Suprapubic skin (tissue), 4 donors: ENCODE measurements around the gene ASPHD2. TPM values are rescaled to one million over a fixed set of nuclear protein-coding genes. Genes with fewer than 3 reads are reported as not detected.

Source experiments
- DNase-seq, 2 donors: peaks; one replicate each; pipeline ENCODE4 v3.0.0-alpha.2; 2019; ENCODE audit warnings: low spot score in 2 of 2
- H3K27ac ChIP-seq: fragments of 200-600 bp; sonication (generic); one replicate; pipeline ENCODE4 v1.5.1; 2019
- H3K27me3 ChIP-seq: fragments of 200-600 bp; sonication (generic); one replicate; pipeline ENCODE4 v1.5.1; 2019
- H3K36me3 ChIP-seq: fragments of 200-600 bp; sonication (generic); one replicate; pipeline ENCODE4 v1.5.1; 2019
- H3K4me1 ChIP-seq: fragments of 200-600 bp; sonication (generic); one replicate; pipeline ENCODE4 v1.5.1; 2019
- H3K4me3 ChIP-seq: fragments of 200-600 bp; sonication (generic); one replicate; pipeline ENCODE4 v1.5.1; 2019; ENCODE audit warnings: mild to moderate bottlenecking
- H3K9me3 ChIP-seq: fragments of 200-600 bp; sonication (generic); one replicate; pipeline ENCODE4 v1.5.1; 2019
- CTCF ChIP-seq, 2 donors: fragments of 200-600 bp in 1 of 2; fragments of 450-650 bp in 1 of 2; sonication (generic) in 1 of 2; IDR thresholded peaks; one replicate each; pipeline ENCODE4 v1.5.1; 2016 to 2019; ENCODE audit warnings: antibody characterized with exemption in 2 of 2, mild to moderate bottlenecking in 1 of 2, moderate library complexity in 1 of 2
- EP300 ChIP-seq: sonication (generic); formaldehyde crosslinking; IDR thresholded peaks from one replicate; pipeline ENCODE4 v1.6.1; 2017; ENCODE audit warnings: antibody characterized with exemption
- POLR2A ChIP-seq, 2 donors: fragments of 450-650 bp; IDR thresholded peaks; one replicate each; pipeline ENCODE4 v1.6.1; 2017; ENCODE audit warnings: antibody characterized with exemption in 2 of 2, mild to moderate bottlenecking in 2 of 2, moderate library complexity in 2 of 2
- POLR2AphosphoS5 ChIP-seq, 3 donors: sonication (generic); formaldehyde crosslinking; IDR thresholded peaks; one replicate each; pipeline ENCODE4 v1.6.1; 2017; ENCODE audit warnings: antibody characterized with exemption in 3 of 3
- WGBS: methylation state at CpG from one replicate; pipeline ENCODE4 v1.1.5; 2018; 5-methylcytosine and 5-hydroxymethylcytosine counted together
- total RNA-seq, 4 donors: library from RNA; depleted of rRNA; stranded (reverse); fragments of >200 nt; gene quantifications; one replicate each; pipeline ENCODE4 v1.1.0, GENCODE V29; 2016

The ASPHD2 gene
- total RNA-seq, 4 donors from 2014 or later, result 2.7 to 28.0 (median 11.8) TPM

GRCh38 chr22:26452236-26453016, 23.4 kb downstream of the ASPHD2 start:
- no peak for DNase-seq
- 95% methylated on average over 22 of the region's 23 CpGs for WGBS
- Histone ChIP-seq H3K9me3 (no peaks in the 10 kb centered on the region), H3K4me1 (peaks cover 10% of the 10 kb centered on the region), H3K27ac (no peak overlapping the region), H3K27me3 (no peaks in the 10 kb centered on the region), H3K4me3 (no peak overlapping the region), H3K36me3 (peaks cover 55% of the 10 kb centered on the region)
- TF ChIP-seq EP300 (no peak), CTCF (IDR thresholded peaks at IDR 0.05) (no peak), POLR2A (IDR thresholded peaks at IDR 0.05) (no peak), POLR2AphosphoS5 (IDR thresholded peaks at IDR 0.05) (no peak)

GRCh38 chr22:26453216-26453615, 24.2 kb downstream of the ASPHD2 start:
- TF ChIP-seq EP300 (no peak), POLR2AphosphoS5 (IDR thresholded peaks at IDR 0.05) (no peak), POLR2A (IDR thresholded peaks at IDR 0.05) (no peak), CTCF (IDR thresholded peaks at IDR 0.05) (no peak)
- Histone ChIP-seq H3K27ac (no peak overlapping the region), H3K27me3 (no peaks in the 10 kb centered on the region), H3K36me3 (peaks cover 63% of the 10 kb centered on the region), H3K4me3 (no peak overlapping the region), H3K4me1 (peaks cover 9% of the 10 kb centered on the region), H3K9me3 (no peaks in the 10 kb centered on the region)
- 89% methylated on average over 9 of the region's 9 CpGs for WGBS
- DNase-seq, result no peak

- no peak for DNase-seq
- 92% methylated on average over 5 of the region's 5 CpGs for WGBS
- H3K4me3 ChIP-seq, result no peak overlapping the region
- H3K4me1 ChIP-seq, result peaks cover 1% of the 10 kb centered on the region
- H3K27me3 ChIP-seq, result no peaks in the 10 kb centered on the region
- H3K9me3 ChIP-seq, result no peaks in the 10 kb centered on the region
- H3K36me3 ChIP-seq, result peaks cover 70% of the 10 kb centered on the region
- TF ChIP-seq POLR2AphosphoS5 (IDR thresholded peaks at IDR 0.05) (no peak), POLR2A (IDR thresholded peaks at IDR 0.05) (no peak), CTCF (IDR thresholded peaks at IDR 0.05) (no peak), EP300 (no peak)
- H3K27ac ChIP-seq, result no peak overlapping the region
Observed at GRCh38 chr22:26453812-26454500, 24.9 kb downstream of the ASPHD2 start.

- H3K27me3 ChIP-seq, result no peaks in the 10 kb centered on the region
- 95% methylated on average over 26 of the region's 26 CpGs for WGBS
- no peaks in the 10 kb centered on the region for H3K9me3 ChIP-seq
- no peak for DNase-seq
- H3K4me3 ChIP-seq, result no peak overlapping the region
- H3K27ac ChIP-seq, result no peak overlapping the region
- H3K36me3 ChIP-seq, result peaks cover 65% of the 10 kb centered on the region
- H3K4me1 ChIP-seq, result peaks cover 23% of the 10 kb centered on the region
- TF ChIP-seq EP300 (no peak), POLR2A (IDR thresholded peaks at IDR 0.05) (no peak), CTCF (IDR thresholded peaks at IDR 0.05) (no peak), POLR2AphosphoS5 (IDR thresholded peaks at IDR 0.05) (no peak)
Observed at GRCh38 chr22:26457661-26458272, 28.7 kb downstream of the ASPHD2 start.

- 57% methylated on average over 6 of the region's 6 CpGs for WGBS
- DNase-seq, result no peak
- TF ChIP-seq POLR2A (IDR thresholded peaks at IDR 0.05) (no peak), EP300 (no peak), CTCF (IDR thresholded peaks at IDR 0.05) (no peak), POLR2AphosphoS5 (IDR thresholded peaks at IDR 0.05) (no peak)
- peaks cover 43% of the 10 kb centered on the region for H3K4me1 ChIP-seq
- H3K36me3 ChIP-seq, result peaks cover 72% of the 10 kb centered on the region
- H3K27ac ChIP-seq, result no peak overlapping the region
- H3K9me3 ChIP-seq, result no peaks in the 10 kb centered on the region
- no peak overlapping the region for H3K4me3 ChIP-seq
- H3K27me3 ChIP-seq, result no peaks in the 10 kb centered on the region
Observed at GRCh38 chr22:26460202-26460601, 31.1 kb downstream of the ASPHD2 start.
